PC-9 (cell line): Measurements from ENCODE around the gene ALS2. TPM values are rescaled to one million over a fixed set of nuclear protein-coding genes. Genes with fewer than 3 reads are reported as not detected.

Experiments
- Bru-seq: library from RNA; stranded (reverse); fragments of 400-500 nt; gene quantifications from one replicate; lab custom pipeline; 2021; lab: Mats Ljungman, UMichigan
- BruChase-seq, 2 experiments: library from RNA; stranded (reverse); fragments of 400-500 nt; gene quantifications; one replicate each; lab custom pipeline; 2021; lab: Mats Ljungman, UMichigan
- BruUV-seq: library from RNA; stranded (reverse); fragments of 400-500 nt; replicated peaks from 2 replicates; lab custom pipeline; 2021; lab: Mats Ljungman, UMichigan
- CTCF ChIA-PET: fragments of 300-600 bp; sonication (Branson Sonifier 250); formaldehyde crosslinking; loops from one replicate; lab custom pipeline; 2022; ENCODE audit warnings: antibody characterized with exemption; lab: Charles Lee
- POLR2A ChIA-PET: fragments of 300-600 bp; sonication (Branson Sonifier 250); formaldehyde crosslinking; loops from one replicate; lab custom pipeline; 2022; ENCODE audit warnings: antibody characterized with exemption; ENCODE audit not compliant: unreplicated experiment; lab: Charles Lee
- DNase-seq, 2 experiments: peaks; one replicate each; pipeline versions ENCODE4 v3.0.0 to v3.0.0-alpha.2; 2015 to 2022; ENCODE audit warnings: mixed read lengths in 1 of 2
- H2AFZ ChIP-seq: fragments of 200-600 bp; sonication (generic); 2 replicates; pipeline ENCODE4 v1.8.1; 2017; ENCODE audit warnings: antibody characterized with exemption
- H3F3A ChIP-seq: fragments of 200-600 bp; sonication (generic); 2 replicates; pipeline ENCODE4 v1.8.1; 2017; ENCODE audit warnings: antibody characterized with exemption, mild to moderate bottlenecking, low read depth; ENCODE audit not compliant: insufficient read depth
- H3K27ac ChIP-seq: fragments of 200-600 bp; sonication (generic); 2 replicates; pipeline ENCODE4 v1.6.1; 2016; ENCODE audit warnings: mixed run types
- H3K27me3 ChIP-seq: fragments of 200-600 bp; sonication (generic); 2 replicates; pipeline ENCODE4 v1.6.1; 2016; ENCODE audit warnings: low read depth, mixed run types; ENCODE audit not compliant: insufficient read depth
- H3K36me3 ChIP-seq: fragments of 200-600 bp; sonication (generic); 2 replicates; pipeline ENCODE4 v1.6.1; 2016; ENCODE audit warnings: low read depth, mixed run types
- H3K4me1 ChIP-seq: fragments of 200-600 bp; sonication (generic); replicated peaks from 2 replicates; pipeline ENCODE4 v1.6.1; 2016; ENCODE audit warnings: mixed run types; ENCODE audit not compliant: insufficient read depth
- H3K4me2 ChIP-seq: fragments of 200-600 bp; sonication (generic); 2 replicates; pipeline ENCODE4 v1.6.1; 2017; ENCODE audit warnings: mixed run types
- H3K4me3 ChIP-seq: fragments of 200-600 bp; sonication (generic); 2 replicates; pipeline ENCODE4 v1.6.1; 2016; ENCODE audit warnings: mixed run types
- H3K79me2 ChIP-seq: fragments of 200-600 bp; sonication (generic); 2 replicates; pipeline ENCODE4 v1.6.1; 2017; ENCODE audit warnings: low read depth, mixed run types
- H3K9me2 ChIP-seq: fragments of 200-600 bp; sonication (generic); 2 replicates; pipeline ENCODE4 v1.8.1; 2017; ENCODE audit warnings: mild to moderate bottlenecking; ENCODE audit not compliant: insufficient read depth
- H3K9me3 ChIP-seq: fragments of 200-600 bp; sonication (generic); 2 replicates; pipeline ENCODE4 v1.8.1; 2016; ENCODE audit warnings: low read depth; ENCODE audit not compliant: insufficient read depth
- H4K20me1 ChIP-seq: fragments of 200-600 bp; sonication (generic); 2 replicates; pipeline ENCODE4 v1.8.1; 2017; ENCODE audit not compliant: insufficient read depth
- CTCF ChIP-seq: fragments of 200-600 bp; sonication (generic); conservative IDR thresholded peaks from 2 replicates; pipeline ENCODE4 v1.6.1; 2017; ENCODE audit warnings: mixed run types, antibody characterized with exemption, mild to moderate bottlenecking, moderate library complexity
- EZH2 ChIP-seq: fragments of 200-600 bp; sonication (generic); IDR thresholded peaks from 2 replicates; pipeline ENCODE4 v1.8.0; 2017; ENCODE audit warnings: antibody characterized with exemption, low read depth
- intact Hi-C: fragments of 100-400 bp; cut with micrococcal nuclease; formaldehyde crosslinking; loops from one replicate; pipeline ENCODE4 v1.10.0; 2022; ENCODE audit not compliant: unreplicated experiment
- long read RNA-seq: library from polyadenylated mRNA; stranded (forward); transcript quantifications from one replicate; pipeline ENCODE4 v2.0.0, GENCODE V29; 2022
- total RNA-seq: library from RNA; stranded (reverse); gene quantifications from 2 replicates; pipeline ENCODE4 v1.2.3, GENCODE V29; 2021

Gene ALS2
- total RNA-seq = 27.2 and 27.6 TPM in 2 replicates
- percentile 84 among the genes with signal in this experiment for Bru-seq, nascent RNA
- percentile 88 among the genes with signal in this experiment for BruChase-seq, experiment 1, labeled RNA remaining after a 2-hour chase
- percentile 84 among the genes with signal in this experiment for BruChase-seq, experiment 2, labeled RNA remaining after a 6-hour chase
- long read RNA-seq, full-length matches to known transcripts = 9 of 17 reads
- long read RNA-seq, partial matches to known transcripts = 7 of 17 reads
- long read RNA-seq, other reads (novel, unspliced or antisense) = 1 of 17 reads

GRCh38 chr2:201780674-201781493, at the start of gene ALS2:
Gene ALS2, minus strand, starts transcription at chr2:201780933. Its CDS starts 12,048 bp downstream, at chr2:201768885.
- DNase-seq = peak; percentile 97
- CTCF ChIA-PET = interaction anchor here (0.5 to 0.6 kb wide), 3 partner anchors 13 to 575 kb away, joined by 3 to 7 read pairs (median 4); no protein-coding TSS in a partner anchor
- peak within 1 kb of the TSS; percentile 80 for H3K4me3 ChIP-seq
- 0 out of 2 replicates have a peak, but pooled peaks cover 4% of the 10 kb centered on the region for H4K20me1 ChIP-seq
- no peak for TF ChIP-seq CTCF
- no peak for TF ChIP-seq EZH2
- peak within 1 kb of the TSS; percentile 98 for H2AFZ ChIP-seq
- intact Hi-C loops = loop anchor here (2.0 to 5.0 kb wide), 2 partner anchors 256 to 548 kb away; no protein-coding TSS in a partner anchor
- no peaks in the 10 kb centered on the region for H3K36me3 ChIP-seq
- no peaks in the 10 kb centered on the region for H3K9me3 ChIP-seq
- H3K79me2 ChIP-seq = peaks cover 46% of the 10 kb centered on the region
- H3K4me2 ChIP-seq = peak within 1 kb of the TSS; percentile 94
- TSS peak; percentile 98 for BruUV-seq
- no peaks in the 10 kb centered on the region for H3K27me3 ChIP-seq
- H3K4me1 ChIP-seq = peaks cover 28% of the 10 kb centered on the region
- no peaks in the 10 kb centered on the region for H3K9me2 ChIP-seq
- peak within 1 kb of the TSS; percentile 51 for H3K27ac ChIP-seq
- POLR2A ChIA-PET = interaction anchor here (0.6 to 1.3 kb wide), 5 partner anchors 17 to 1854 kb away, joined by 3 to 5 read pairs (median 4); no protein-coding TSS in a partner anchor
- no peaks in the 10 kb centered on the region for H3F3A ChIP-seq

GRCh38 chr2:201828220-201828619, 47.5 kb upstream of the ALS2 start:
- CTCF ChIA-PET = no interaction called here
- no peaks in the 10 kb centered on the region for H3K27me3 ChIP-seq
- H3K36me3 ChIP-seq = no peaks in the 10 kb centered on the region
- intact Hi-C loops = no loop called here
- H3K4me2 ChIP-seq = no peak overlapping the region
- no peaks in the 10 kb centered on the region for H3K9me2 ChIP-seq
- no peaks in the 10 kb centered on the region; the same call in 1 of the 2 replicates for H3K4me1 ChIP-seq
- H3K9me3 ChIP-seq = no peaks in the 10 kb centered on the region
- BruUV-seq = no TSS peak
- no peak overlapping the region for H3K4me3 ChIP-seq
- no peak for DNase-seq
- H2AFZ ChIP-seq = no peak overlapping the region
- POLR2A ChIA-PET = no interaction called here
- H3K79me2 ChIP-seq = no peaks in the 10 kb centered on the region
- no peaks in the 10 kb centered on the region for H4K20me1 ChIP-seq
- no peaks in the 10 kb centered on the region for H3F3A ChIP-seq
- TF ChIP-seq CTCF (no peak), EZH2 (no peak)
- H3K27ac ChIP-seq = no peak overlapping the region

- Histone ChIP-seq H3K27me3 (no peaks in the 10 kb centered on the region), H3K79me2 (no peaks in the 10 kb centered on the region), H3K4me2 (no peak overlapping the region), H3K36me3 (no peaks in the 10 kb centered on the region), H3K4me3 (no peak overlapping the region), H3K27ac (no peak overlapping the region), H4K20me1 (no peaks in the 10 kb centered on the region), H3K4me1 (no peaks in the 10 kb centered on the region; the same call in 1 of the 2 replicates), H3F3A (no peaks in the 10 kb centered on the region), H3K9me3 (no peaks in the 10 kb centered on the region), H2AFZ (no peak overlapping the region), H3K9me2 (no peaks in the 10 kb centered on the region)
- intact Hi-C loops = no loop called here
- ChIA-PET CTCF (no interaction called here), POLR2A (no interaction called here)
- TF ChIP-seq EZH2 (no peak), CTCF (no peak)
- no peak for DNase-seq
- no TSS peak for BruUV-seq
Measured at GRCh38 chr2:201827621-201828020, 46.9 kb upstream of the ALS2 start.
